ENCODE data around the gene SYCP2.

DNA sequence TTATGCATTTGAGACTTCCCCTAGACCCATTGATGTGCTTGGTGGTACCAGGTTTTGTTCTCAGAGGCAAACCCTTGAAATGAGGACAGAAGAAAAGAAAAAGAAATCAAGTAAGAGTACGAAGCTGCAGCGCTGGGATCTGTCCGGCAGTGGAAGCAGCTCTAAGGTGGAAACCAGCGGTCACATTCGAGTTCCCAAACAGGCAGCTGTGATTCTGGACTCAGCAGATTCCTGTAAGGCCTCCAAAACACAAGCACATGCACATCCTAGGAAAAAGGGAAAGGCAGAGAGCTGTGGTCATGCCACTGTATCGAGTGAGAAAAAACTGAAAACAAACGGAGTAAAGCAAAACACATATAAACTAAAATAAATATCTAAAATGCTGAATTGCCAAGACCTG is 11.3 kb upstream of the SYCP2 start:
- TF ChIP-seq, protein P1, sequence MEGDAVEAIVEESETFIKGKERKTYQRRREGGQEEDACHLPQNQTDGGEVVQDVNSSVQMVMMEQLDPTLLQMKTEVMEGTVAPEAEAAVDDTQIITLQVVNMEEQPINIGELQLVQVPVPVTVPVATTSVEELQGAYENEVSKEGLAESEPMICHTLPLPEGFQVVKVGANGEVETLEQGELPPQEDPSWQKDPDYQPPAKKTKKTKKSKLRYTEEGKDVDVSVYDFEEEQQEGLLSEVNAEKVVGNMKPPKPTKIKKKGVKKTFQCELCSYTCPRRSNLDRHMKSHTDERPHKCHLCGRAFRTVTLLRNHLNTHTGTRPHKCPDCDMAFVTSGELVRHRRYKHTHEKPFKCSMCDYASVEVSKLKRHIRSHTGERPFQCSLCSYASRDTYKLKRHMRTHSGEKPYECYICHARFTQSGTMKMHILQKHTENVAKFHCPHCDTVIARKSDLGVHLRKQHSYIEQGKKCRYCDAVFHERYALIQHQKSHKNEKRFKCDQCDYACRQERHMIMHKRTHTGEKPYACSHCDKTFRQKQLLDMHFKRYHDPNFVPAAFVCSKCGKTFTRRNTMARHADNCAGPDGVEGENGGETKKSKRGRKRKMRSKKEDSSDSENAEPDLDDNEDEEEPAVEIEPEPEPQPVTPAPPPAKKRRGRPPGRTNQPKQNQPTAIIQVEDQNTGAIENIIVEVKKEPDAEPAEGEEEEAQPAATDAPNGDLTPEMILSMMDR (IDR thresholded peaks at IDR 0.05; ENCODE audit: low read length) = no peak
- TF ChIP-seq EZH2 (IDR thresholded peaks at IDR 0.05; ENCODE audit: borderline replicate concordance, low read length) = no peak
